ENCODE results near the gene ASCL5. TPM values are rescaled to one million over a fixed set of nuclear protein-coding genes. Genes with fewer than 3 reads are reported as not detected.

The ASCL5 gene
- total and polyA plus RNA-seq, 2 of the 13 experiments (the other 11 are each of a cell fraction or from before 2014, with no cell fraction given), result not detected

- Histone ChIP-seq H3K36me3 (replicated peaks in 1 of 2; ENCODE audit: control insufficient read depth in 1 of 2, insufficient read depth in 2 of 2, low read length in 2 of 2) (no peaks in the 10 kb centered on the region), H3K4me2 (ENCODE audit: low read depth, low read length) (no peak overlapping the region), H3K79me2 (ENCODE audit: insufficient read depth, low read length) (no peaks in the 10 kb centered on the region), H3K9ac (ENCODE audit: insufficient read depth, low read depth, low read length) (no peak overlapping the region), H3K9me3 (ENCODE audit: low read length) (no peaks in the 10 kb centered on the region), H3K4me1 (ENCODE audit: insufficient read depth, low read length) (no peaks in the 10 kb centered on the region), H3K27ac (ENCODE audit: extremely low read length, insufficient read depth, low read length) (no peak overlapping the region), H3K27me3 (ENCODE audit: control insufficient read depth in 1 of 2, insufficient read depth in 2 of 2, low read length in 2 of 2) (peaks cover 0 to 44% of the 10 kb centered on the region in 2 experiments; a peak in 4 of 5 replicates), H3K4me3 (replicated peaks in 1 of 3; ENCODE audit: insufficient read depth in 1 of 3, low read depth in 2 of 3, low read length in 3 of 3) (no peak overlapping the region), H2AFZ (ENCODE audit: low read length) (no peak overlapping the region), H4K20me1 (ENCODE audit: insufficient read depth, low read length) (no peaks in the 10 kb centered on the region)
- WGBS (ENCODE audit: low lambda C conversion rate), result 89% methylated on average over 3 of the region's 3 CpGs
- FAIRE-seq (no peak), DNase-seq (ENCODE audit: low spot score) (no peak), ATAC-seq (no peak)
- ChIA-PET POLR2A (no interaction called here), CTCF (ENCODE audit: low intra/inter-chr PET ratio, low total read pairs) (no interaction called here)
- no peak for TF ChIP-seq ZNF280B (CRISPR knock-in tag; IDR thresholded peaks at IDR 0.05; ENCODE audit: borderline replicate concordance)
- TF ChIP-seq CBX5 (CRISPR knock-in tag; IDR thresholded peaks at IDR 0.05; ENCODE audit: borderline replicate concordance), result no peak
- TF ChIP-seq PCBP1 (IDR thresholded peaks at IDR 0.05; ENCODE audit: borderline replicate concordance, low read depth, low read length), result no peak
- TF ChIP-seq ZNF564 (CRISPR knock-in tag; IDR thresholded peaks at IDR 0.05), result no peak
- TF ChIP-seq ASH2L (IDR thresholded peaks at IDR 0.05; ENCODE audit: insufficient read length, low read depth, low read length), result no peak
- no peak for TF ChIP-seq TMF1 (CRISPR knock-in tag; IDR thresholded peaks at IDR 0.05; ENCODE audit: low read depth)
- TF ChIP-seq TBL1XR1 (IDR thresholded peaks at IDR 0.05; ENCODE audit: borderline replicate concordance, low read length, partially characterized antibody), result no peak
- no peak for TF ChIP-seq ZNF792 (CRISPR knock-in tag; IDR thresholded peaks at IDR 0.05)
- in situ Hi-C loops (cut with HindIII; ENCODE audit: extremely low pct_ligation_motif_present, low pct_unique_long_range_greater_than_20kb) (no loop called here), intact Hi-C loops (cut with micrococcal nuclease; ENCODE audit: unreplicated experiment) (no loop called here)
- BruUV-seq (replicated peaks), result no TSS peak
Observed at GRCh38 chr1:201069636-201070035, 57.3 kb downstream of the ASCL5 start.

GRCh38 chr1:201068976-201069375, 58.0 kb downstream of the ASCL5 start:
- Histone ChIP-seq H3K4me1 (ENCODE audit: insufficient read depth, low read length) (no peaks in the 10 kb centered on the region), H4K20me1 (ENCODE audit: insufficient read depth, low read length) (no peaks in the 10 kb centered on the region), H3K9me3 (ENCODE audit: low read length) (no peaks in the 10 kb centered on the region), H3K4me2 (ENCODE audit: low read depth, low read length) (no peak overlapping the region), H3K9ac (ENCODE audit: insufficient read depth, low read depth, low read length) (no peak overlapping the region), H3K36me3 (replicated peaks in 1 of 2; ENCODE audit: control insufficient read depth in 1 of 2, insufficient read depth in 2 of 2, low read length in 2 of 2) (no peaks in the 10 kb centered on the region), H2AFZ (ENCODE audit: low read length) (no peak overlapping the region), H3K27ac (ENCODE audit: extremely low read length, insufficient read depth, low read length) (no peak overlapping the region), H3K79me2 (ENCODE audit: insufficient read depth, low read length) (no peaks in the 10 kb centered on the region), H3K27me3 (ENCODE audit: control insufficient read depth in 1 of 2, insufficient read depth in 2 of 2, low read length in 2 of 2) (peaks cover 0 to 44% of the 10 kb centered on the region in 2 experiments; a peak in 4 of 5 replicates), H3K4me3 (replicated peaks in 1 of 3; ENCODE audit: insufficient read depth in 1 of 3, low read depth in 2 of 3, low read length in 3 of 3) (no peak overlapping the region)
- BruUV-seq (replicated peaks), result no TSS peak
- in situ Hi-C loops (cut with HindIII; ENCODE audit: extremely low pct_ligation_motif_present, low pct_unique_long_range_greater_than_20kb) (no loop called here), intact Hi-C loops (cut with micrococcal nuclease; ENCODE audit: unreplicated experiment) (no loop called here)
- WGBS (ENCODE audit: low lambda C conversion rate), result 6% methylated on average over 4 of the region's 4 CpGs
- ATAC-seq, result no peak
- ChIA-PET POLR2A (no interaction called here), CTCF (ENCODE audit: low intra/inter-chr PET ratio, low total read pairs) (no interaction called here)
- no peak for TF ChIP-seq BCLAF1 (IDR thresholded peaks at IDR 0.05)
- TF ChIP-seq ZNF546 (CRISPR knock-in tag; conservative IDR thresholded peaks at IDR 0.05), result no peak
- TF ChIP-seq ZMYM3 (CRISPR knock-in tag; IDR thresholded peaks at IDR 0.05), result no peak
- FAIRE-seq, result no peak
- DNase-seq (ENCODE audit: low spot score), result no peak
